ENCODE results near the gene CMTM2.

The CMTM2 gene
- long read RNA-seq: 0 reads

- no peak within 1 kb of the TSS for H3K4me3 ChIP-seq (replicated peaks; ENCODE audit: insufficient read depth, low read length)
- H3K27ac ChIP-seq (replicated peaks): no peak within 1 kb of the TSS
- TF ChIP-seq CTCF (IDR thresholded peaks at IDR 0.05; ENCODE audit: insufficient read depth, low read length): no peak
- TF ChIP-seq GABPA (IDR thresholded peaks at IDR 0.05; ENCODE audit: low read depth): no peak
- TF ChIP-seq POLR2AphosphoS5 (IDR thresholded peaks at IDR 0.05; ENCODE audit: low read depth): no peak
- TF ChIP-seq SPI1 (IDR thresholded peaks at IDR 0.05; ENCODE audit: borderline replicate concordance, low read depth): no peak
- no peak for TF ChIP-seq REST (IDR thresholded peaks at IDR 0.05; ENCODE audit: insufficient replicate concordance, low read depth)
- no peaks in the 10 kb centered on the region for H3K27me3 ChIP-seq (ENCODE audit: insufficient read depth, poor library complexity, severe bottlenecking)
- DNase-seq (ENCODE audit: low read depth in 1 of 2, low spot score in 1 of 2): no peak
Measured at GRCh38 chr16:66578651-66579531, at the start of gene CMTM2. TSS of gene CMTM2 (plus strand) at chr16:66579463. CDS start at chr16:66579608, 145 bp downstream.

- Histone ChIP-seq H3K27me3 (ENCODE audit: insufficient read depth, poor library complexity, severe bottlenecking) (no peaks in the 10 kb centered on the region), H3K27ac (replicated peaks) (no peak overlapping the region), H3K4me3 (replicated peaks; ENCODE audit: insufficient read depth, low read length) (no peak overlapping the region)
- TF ChIP-seq GABPA (IDR thresholded peaks at IDR 0.05; ENCODE audit: low read depth) (no peak), SPI1 (IDR thresholded peaks at IDR 0.05; ENCODE audit: borderline replicate concordance, low read depth) (no peak), REST (IDR thresholded peaks at IDR 0.05; ENCODE audit: insufficient replicate concordance, low read depth) (no peak), CTCF (IDR thresholded peaks at IDR 0.05; ENCODE audit: insufficient read depth, low read length) (no peak), POLR2AphosphoS5 (IDR thresholded peaks at IDR 0.05; ENCODE audit: low read depth) (no peak)
- no peak for DNase-seq (ENCODE audit: low read depth in 1 of 2, low spot score in 1 of 2)
Measured at GRCh38 chr16:66529475-66529874, 49.8 kb upstream of the CMTM2 start.

- no peak for DNase-seq (ENCODE audit: low read depth in 1 of 2, low spot score in 1 of 2)
- H3K27me3 ChIP-seq (ENCODE audit: insufficient read depth, poor library complexity, severe bottlenecking): no peaks in the 10 kb centered on the region
- H3K4me3 ChIP-seq (replicated peaks; ENCODE audit: insufficient read depth, low read length): no peak overlapping the region
- TF ChIP-seq REST (IDR thresholded peaks at IDR 0.05; ENCODE audit: insufficient replicate concordance, low read depth) (no peak), POLR2AphosphoS5 (IDR thresholded peaks at IDR 0.05; ENCODE audit: low read depth) (no peak), GABPA (IDR thresholded peaks at IDR 0.05; ENCODE audit: low read depth) (no peak), SPI1 (IDR thresholded peaks at IDR 0.05; ENCODE audit: borderline replicate concordance, low read depth) (no peak), CTCF (IDR thresholded peaks at IDR 0.05; ENCODE audit: insufficient read depth, low read length) (no peak)
- no peak overlapping the region for H3K27ac ChIP-seq (replicated peaks)
Measured at GRCh38 chr16:66534376-66534799, 44.9 kb upstream of the CMTM2 start.
